Stimulated activated CD4-positive, alpha-beta T cell treated with anti-CD3 and anti-CD28 coated beads, Interleukin-1b, Interleukin-23, amount 100 ng/mL, for 1 hour (primary cell): Measurements from ENCODE around the gene GMDS.

Experiments
- DNase-seq, 2 donors: peaks; one replicate each; pipeline ENCODE4 v3.0.0-alpha.2; 2020; ENCODE audit warnings: low read depth in 2 of 2

Gene GMDS

GRCh38 chr6:2133716-2134310 is 111.6 kb downstream of the GMDS start:
- DNase-seq, result no peak

- DNase-seq, result no peak
These were observed 112.5 kb downstream of the GMDS start for GRCh38 chr6:2132916-2133315.

GRCh38 chr6:2132416-2132815 is 113.0 kb downstream of the GMDS start:
- DNase-seq, result no peak

GRCh38 chr6:2129182-2129621 is 116.2 kb downstream of the GMDS start:
- no peak for DNase-seq

GRCh38 chr6:2127484-2127911 is 117.9 kb downstream of the GMDS start:
- DNase-seq, result no peak

- no peak for DNase-seq
These were observed 119.1 kb downstream of the GMDS start for GRCh38 chr6:2126351-2126750.

- DNase-seq, result no peak
These were observed 120.2 kb downstream of the GMDS start for GRCh38 chr6:2125158-2125557.

GRCh38 chr6:2124260-2124709 is 121.1 kb downstream of the GMDS start:
- DNase-seq, result no peak

- DNase-seq, result no peak
These were observed 124.5 kb downstream of the GMDS start for GRCh38 chr6:2120912-2121311.

- no peak for DNase-seq
These were observed 126.1 kb downstream of the GMDS start for GRCh38 chr6:2119275-2119674.

GRCh38 chr6:2118136-2118535 is 127.3 kb downstream of the GMDS start:
- DNase-seq, result no peak

GRCh38 chr6:2117447-2117846 is 128.0 kb downstream of the GMDS start:
- DNase-seq, result no peak

GRCh38 chr6:2116496-2116895 is 128.9 kb downstream of the GMDS start:
- DNase-seq, result no peak

- DNase-seq, result no peak
These were observed 131.3 kb downstream of the GMDS start for GRCh38 chr6:2114100-2114499.

GRCh38 chr6:2111162-2111677 is 134.2 kb downstream of the GMDS start:
- DNase-seq, result no peak

GRCh38 chr6:2110504-2110903 is 134.9 kb downstream of the GMDS start:
- DNase-seq, result no peak

GRCh38 chr6:2109796-2110195 is 135.6 kb downstream of the GMDS start:
- no peak for DNase-seq

- no peak for DNase-seq
These were observed 136.6 kb downstream of the GMDS start for GRCh38 chr6:2108700-2109306.

GRCh38 chr6:2104524-2104880 is 140.9 kb downstream of the GMDS start:
- no peak for DNase-seq

- DNase-seq, result no peak
These were observed 141.5 kb downstream of the GMDS start for GRCh38 chr6:2103765-2104523.

- no peak for DNase-seq
These were observed 142.4 kb downstream of the GMDS start for GRCh38 chr6:2102966-2103365.

- DNase-seq, result no peak
These were observed 143.0 kb downstream of the GMDS start for GRCh38 chr6:2102316-2102883.

- DNase-seq, result no peak
These were observed 144.2 kb downstream of the GMDS start for GRCh38 chr6:2101213-2101612.
